Activated CD4-positive, alpha-beta T cell treated with anti-CD3 and anti-CD28 coated beads for 36 hours (primary cell): ENCODE measurements around the gene ZFP36L1. TPM values are rescaled to one million over a fixed set of nuclear protein-coding genes. Genes with fewer than 3 reads are reported as not detected.
A peak's percentile ranks its signal among the peaks of the same experiment; 100 is the strongest.

Experiments used
- ATAC-seq: fragments of 200-7000 bp; cut with Tn5 transposase; one replicate; pipeline ENCODE4 v1.10.0; 2021; ENCODE audit warnings: mild to moderate bottlenecking, moderate library complexity
- CTCF ChIA-PET: fragments of 350-600 bp; sonication (Branson Sonifier 250); formaldehyde crosslinking; loops from one replicate; lab custom pipeline; 2021; ENCODE audit warnings: antibody characterized with exemption; lab: Charles Lee
- POLR2A ChIA-PET: fragments of 350-600 bp; sonication (Branson Sonifier 250); formaldehyde crosslinking; loops from one replicate; lab custom pipeline; 2021; ENCODE audit warnings: antibody characterized with exemption, inconsistent platforms; lab: Charles Lee
- DNase-seq: peaks from one replicate; pipeline ENCODE4 v3.0.0-alpha.2; 2020
- H3K27ac Mint-ChIP-seq: one replicate; pipeline ENCODE4 v1.8.0; 2021; ENCODE audit warnings: mixed read lengths
- H3K27me3 Mint-ChIP-seq: one replicate; pipeline ENCODE4 v1.8.0; 2021; ENCODE audit warnings: mixed read lengths
- H3K36me3 Mint-ChIP-seq: one replicate; pipeline ENCODE4 v1.8.0; 2021; ENCODE audit warnings: low read depth, mixed read lengths
- H3K4me1 Mint-ChIP-seq: one replicate; pipeline ENCODE4 v1.8.0; 2021; ENCODE audit warnings: mixed read lengths
- H3K4me3 Mint-ChIP-seq: one replicate; pipeline ENCODE4 v1.8.0; 2021; ENCODE audit warnings: mild to moderate bottlenecking, moderate library complexity, mixed read lengths
- H3K9me3 Mint-ChIP-seq: one replicate; pipeline ENCODE4 v1.8.0; 2021; ENCODE audit warnings: low read depth, mixed read lengths
- intact Hi-C, 2 experiments: fragments of 100-400 bp; cut with DNase I in 1 of 2; cut with micrococcal nuclease in 1 of 2; formaldehyde crosslinking; loops; one replicate each; pipeline versions ENCODE4 v1.14.2 to v1.15.1; 2022 to 2024; cut with DNase I, micrococcal nuclease
- total RNA-seq, 2 experiments: library from RNA; stranded (reverse); gene quantifications; one replicate each; pipeline ENCODE4 v1.2.3, GENCODE V29; 2021

Gene ZFP36L1
- total RNA-seq, 2 experiments from 2014 or later: 72.1 to 96.9 TPM

GRCh38 chr14:68762953-68763764, 29.7 kb downstream of the ZFP36L1 start:
- Mint-ChIP-seq H3K36me3 (no peaks in the 10 kb centered on the region), H3K4me3 (no peak overlapping the region), H3K4me1 (peaks cover 18% of the 10 kb centered on the region), H3K9me3 (no peaks in the 10 kb centered on the region), H3K27me3 (no peaks in the 10 kb centered on the region), H3K27ac (no peak overlapping the region)
- POLR2A ChIA-PET: interaction anchor here (0.5 to 0.6 kb wide), 2 partner anchors 13 to 1002 kb away, joined by 3 to 6 read pairs; no protein-coding TSS in a partner anchor
- intact Hi-C loops: no loop called here
- ATAC-seq (no peak), DNase-seq (no peak)
- CTCF ChIA-PET: interaction anchor here (1.9 kb wide), 1 partner anchor 15 kb away, joined by 5 read pairs; no protein-coding TSS in a partner anchor

- CTCF ChIA-PET: interaction anchor here (0.9 to 1.1 kb wide), 2 partner anchors 9 to 243 kb away, joined by 3 read pairs; no protein-coding TSS in a partner anchor
These were observed 31.5 kb downstream of the ZFP36L1 start for GRCh38 chr14:68761391-68761790.

GRCh38 chr14:68760761-68761160, 32.1 kb downstream of the ZFP36L1 start:
- ATAC-seq: no peak
- intact Hi-C loops: no loop called here
- no peaks in the 10 kb centered on the region for H3K9me3 Mint-ChIP-seq
- H3K27ac Mint-ChIP-seq: no peak overlapping the region
- no peak for DNase-seq
- H3K27me3 Mint-ChIP-seq: no peaks in the 10 kb centered on the region
- no peaks in the 10 kb centered on the region for H3K36me3 Mint-ChIP-seq
- CTCF ChIA-PET: no interaction called here
- POLR2A ChIA-PET: no interaction called here
- peaks cover 14% of the 10 kb centered on the region for H3K4me1 Mint-ChIP-seq
- H3K4me3 Mint-ChIP-seq: no peak overlapping the region

More at GRCh38 chr14:68761391-68761790, 31.5 kb downstream of the ZFP36L1 start:
- POLR2A ChIA-PET: interaction anchor here (0.7 kb wide), 1 partner anchor 136 kb away, joined by 3 read pairs; no protein-coding TSS in a partner anchor
- H3K4me1 Mint-ChIP-seq: peaks cover 16% of the 10 kb centered on the region
- no peaks in the 10 kb centered on the region for H3K27me3 Mint-ChIP-seq
- no peak overlapping the region for H3K4me3 Mint-ChIP-seq
- ATAC-seq (no peak), DNase-seq (no peak)
- no peak overlapping the region for H3K27ac Mint-ChIP-seq
- no peaks in the 10 kb centered on the region for H3K36me3 Mint-ChIP-seq
- H3K9me3 Mint-ChIP-seq: no peaks in the 10 kb centered on the region
- intact Hi-C loops: no loop called here

- no peaks in the 10 kb centered on the region for H3K36me3 Mint-ChIP-seq
- peaks cover 10% of the 10 kb centered on the region for H3K4me1 Mint-ChIP-seq
- H3K4me3 Mint-ChIP-seq: no peak overlapping the region
- ChIA-PET POLR2A (interaction anchor here (0.6 kb wide), 1 partner anchor 82 kb away, joined by 3 read pairs; no protein-coding TSS in a partner anchor), CTCF (interaction anchor here (0.7 kb wide), 1 partner anchor 312 kb away, joined by 3 read pairs; no protein-coding TSS in a partner anchor)
- H3K27me3 Mint-ChIP-seq: no peaks in the 10 kb centered on the region
- no peak for ATAC-seq
- intact Hi-C loops: no loop called here
- DNase-seq: no peak
- no peak overlapping the region for H3K27ac Mint-ChIP-seq
- no peaks in the 10 kb centered on the region for H3K9me3 Mint-ChIP-seq
These were observed 32.9 kb downstream of the ZFP36L1 start for GRCh38 chr14:68759937-68760336.

- no peak for DNase-seq
- no peak for ATAC-seq
- H3K36me3 Mint-ChIP-seq: no peaks in the 10 kb centered on the region
- H3K9me3 Mint-ChIP-seq: no peaks in the 10 kb centered on the region
- POLR2A ChIA-PET: no interaction called here
- peaks cover 7% of the 10 kb centered on the region for H3K4me1 Mint-ChIP-seq
- H3K4me3 Mint-ChIP-seq: no peak overlapping the region
- intact Hi-C loops: no loop called here
- H3K27ac Mint-ChIP-seq: no peak overlapping the region
- H3K27me3 Mint-ChIP-seq: no peaks in the 10 kb centered on the region
- CTCF ChIA-PET: no interaction called here
These were observed 33.8 kb downstream of the ZFP36L1 start for GRCh38 chr14:68759017-68759560.

GRCh38 chr14:68758301-68758700, 34.6 kb downstream of the ZFP36L1 start:
- Mint-ChIP-seq H3K4me1 (peaks cover 7% of the 10 kb centered on the region), H3K36me3 (no peaks in the 10 kb centered on the region), H3K27ac (no peak overlapping the region), H3K4me3 (no peak overlapping the region), H3K27me3 (no peaks in the 10 kb centered on the region), H3K9me3 (no peaks in the 10 kb centered on the region)
- ATAC-seq (no peak), DNase-seq (no peak)
- intact Hi-C loops: no loop called here
- ChIA-PET POLR2A (no interaction called here), CTCF (interaction anchor here (1.0 to 1.3 kb wide), 2 partner anchors 31 to 38 kb away, joined by 7 read pairs; no protein-coding TSS in a partner anchor)

GRCh38 chr14:68757618-68758081, 35.2 kb downstream of the ZFP36L1 start:
- H3K9me3 Mint-ChIP-seq: no peaks in the 10 kb centered on the region
- intact Hi-C loops: no loop called here
- no peaks in the 10 kb centered on the region for H3K27me3 Mint-ChIP-seq
- H3K27ac Mint-ChIP-seq: no peak overlapping the region
- H3K36me3 Mint-ChIP-seq: no peaks in the 10 kb centered on the region
- POLR2A ChIA-PET: no interaction called here
- H3K4me3 Mint-ChIP-seq: no peak overlapping the region
- DNase-seq: no peak
- peaks cover 7% of the 10 kb centered on the region for H3K4me1 Mint-ChIP-seq
- ATAC-seq: peak; percentile 42
- CTCF ChIA-PET: interaction anchor here (0.6 to 1.3 kb wide), 4 partner anchors 32 to 69 kb away, joined by 3 to 7 read pairs (median 6); no protein-coding TSS in a partner anchor

- peaks cover 7% of the 10 kb centered on the region for H3K4me1 Mint-ChIP-seq
- POLR2A ChIA-PET: no interaction called here
- intact Hi-C loops: no loop called here
- H3K27me3 Mint-ChIP-seq: no peaks in the 10 kb centered on the region
- no peak overlapping the region for H3K27ac Mint-ChIP-seq
- no peak for DNase-seq
- no peak overlapping the region for H3K4me3 Mint-ChIP-seq
- CTCF ChIA-PET: interaction anchor here (0.8 kb wide), 1 partner anchor 17 kb away, joined by 3 read pairs; no protein-coding TSS in a partner anchor
- no peak for ATAC-seq
- no peaks in the 10 kb centered on the region for H3K9me3 Mint-ChIP-seq
- no peaks in the 10 kb centered on the region for H3K36me3 Mint-ChIP-seq
These were observed 36.1 kb downstream of the ZFP36L1 start for GRCh38 chr14:68756734-68757133.

GRCh38 chr14:68756000-68756481, 36.8 kb downstream of the ZFP36L1 start:
- Mint-ChIP-seq H3K4me1 (peaks cover 7% of the 10 kb centered on the region), H3K9me3 (no peaks in the 10 kb centered on the region), H3K36me3 (no peaks in the 10 kb centered on the region), H3K27ac (no peak overlapping the region), H3K27me3 (no peaks in the 10 kb centered on the region), H3K4me3 (no peak overlapping the region)
- ChIA-PET POLR2A (no interaction called here), CTCF (interaction anchor here (0.6 to 0.8 kb wide), 2 partner anchors 18 to 22 kb away, joined by 3 read pairs; no protein-coding TSS in a partner anchor)
- DNase-seq (no peak), ATAC-seq (no peak)
- intact Hi-C loops: no loop called here

GRCh38 chr14:68755016-68755353, 37.9 kb downstream of the ZFP36L1 start:
- ATAC-seq (no peak), DNase-seq (no peak)
- Mint-ChIP-seq H3K4me3 (no peak overlapping the region), H3K36me3 (no peaks in the 10 kb centered on the region), H3K4me1 (peaks cover 8% of the 10 kb centered on the region), H3K27ac (no peak overlapping the region), H3K27me3 (no peaks in the 10 kb centered on the region), H3K9me3 (no peaks in the 10 kb centered on the region)
- ChIA-PET POLR2A (no interaction called here), CTCF (interaction anchor here (0.7 to 1.1 kb wide), 2 partner anchors 32 to 89 kb away, joined by 3 read pairs; no protein-coding TSS in a partner anchor)
- intact Hi-C loops: no loop called here

- no peaks in the 10 kb centered on the region for H3K9me3 Mint-ChIP-seq
These were observed 39.2 kb downstream of the ZFP36L1 start for GRCh38 chr14:68753690-68754089.

More at GRCh38 chr14:68753690-68754089, 39.2 kb downstream of the ZFP36L1 start:
- no peak overlapping the region for H3K4me3 Mint-ChIP-seq
- no peaks in the 10 kb centered on the region for H3K27me3 Mint-ChIP-seq
- CTCF ChIA-PET: no interaction called here
- intact Hi-C loops: no loop called here
- ATAC-seq (no peak), DNase-seq (no peak)
- peaks cover 13% of the 10 kb centered on the region for H3K4me1 Mint-ChIP-seq
- H3K27ac Mint-ChIP-seq: no peak overlapping the region
- H3K36me3 Mint-ChIP-seq: no peaks in the 10 kb centered on the region
- POLR2A ChIA-PET: no interaction called here
